GM23338 (cell line): ENCODE measurements around the gene STAU1. TPM values are rescaled to one million over a fixed set of nuclear protein-coding genes. Genes with fewer than 3 reads are reported as not detected.

Source experiments
- ATAC-seq: fragments of 200-7000 bp; cut with Tn5 transposase; 3 replicates; pipeline ENCODE4 v1.9.1; 2020
- DNase-seq: peaks from one replicate; pipeline ENCODE4 v3.0.0-alpha.2; 2015; ENCODE audit warnings: low spot score
- H2AFZ ChIP-seq: fragments of 200-600 bp; sonication (generic); 2 replicates; pipeline ENCODE4 v1.8.0; 2016; ENCODE audit warnings: antibody characterized with exemption, mild to moderate bottlenecking, moderate library complexity
- H3F3A ChIP-seq: fragments of 200-600 bp; sonication (generic); replicated peaks from 2 replicates; pipeline ENCODE4 v1.8.0; 2017; ENCODE audit warnings: antibody characterized with exemption, mixed run types, low read depth
- H3K27ac ChIP-seq: fragments of 200-600 bp; sonication (generic); 2 replicates; pipeline ENCODE4 v1.6.1; 2016; ENCODE audit warnings: low read depth
- H3K27me3 ChIP-seq: fragments of 200-600 bp; sonication (generic); 2 replicates; pipeline ENCODE4 v1.8.0; 2016; ENCODE audit warnings: mild to moderate bottlenecking, mixed run types, moderate library complexity; ENCODE audit not compliant: insufficient read depth
- H3K36me3 ChIP-seq: fragments of 200-600 bp; sonication (generic); 2 replicates; pipeline ENCODE4 v1.8.0; 2016; ENCODE audit warnings: mild to moderate bottlenecking; ENCODE audit not compliant: insufficient read depth
- H3K4me1 ChIP-seq: fragments of 200-600 bp; sonication (generic); 2 replicates; pipeline ENCODE4 v1.8.0; 2016; ENCODE audit warnings: mild to moderate bottlenecking, moderate library complexity; ENCODE audit not compliant: insufficient read depth
- H3K4me2 ChIP-seq: fragments of 200-600 bp; sonication (generic); 2 replicates; pipeline ENCODE4 v1.7.1; 2017; ENCODE audit warnings: mixed run types
- H3K4me3 ChIP-seq: fragments of 200-600 bp; sonication (generic); 2 replicates; pipeline ENCODE4 v1.6.1; 2016; ENCODE audit warnings: mixed run types
- H3K79me2 ChIP-seq: fragments of 200-600 bp; sonication (generic); replicated peaks from 2 replicates; pipeline ENCODE4 v1.8.0; 2017; ENCODE audit warnings: mild to moderate bottlenecking; ENCODE audit not compliant: insufficient read depth
- H3K9me2 ChIP-seq: fragments of 200-600 bp; sonication (generic); 2 replicates; pipeline ENCODE4 v1.8.0; 2017; ENCODE audit not compliant: insufficient read depth
- H4K20me1 ChIP-seq: fragments of 200-600 bp; sonication (generic); replicated peaks from 2 replicates; pipeline ENCODE4 v1.8.0; 2017; ENCODE audit warnings: mild to moderate bottlenecking; ENCODE audit not compliant: insufficient read depth
- H3K27ac Mint-ChIP-seq: 2 replicates; pipeline ENCODE4 v1.8.0; 2020; ENCODE audit warnings: inconsistent platforms, mild to moderate bottlenecking, moderate library complexity, mixed read lengths
- H3K27me3 Mint-ChIP-seq: 3 replicates; pipeline ENCODE4 v1.8.0; 2022; ENCODE audit warnings: low read depth, mild to moderate bottlenecking, moderate library complexity, mixed read lengths, inconsistent platforms; ENCODE audit not compliant: insufficient read depth, poor library complexity
- H3K36me3 Mint-ChIP-seq: 3 replicates; pipeline ENCODE4 v1.8.0; 2021; ENCODE audit warnings: low read depth, mild to moderate bottlenecking, inconsistent platforms, moderate library complexity, mixed read lengths
- H3K4me1 Mint-ChIP-seq: 3 replicates; pipeline ENCODE4 v1.8.0; 2020; ENCODE audit warnings: mild to moderate bottlenecking, inconsistent platforms, mixed read lengths
- H3K4me3 Mint-ChIP-seq: 3 replicates; pipeline ENCODE4 v1.8.0; 2021; ENCODE audit warnings: moderate library complexity, mild to moderate bottlenecking, inconsistent platforms, mixed read lengths
- H3K9me3 Mint-ChIP-seq: 3 replicates; pipeline ENCODE4 v1.8.0; 2020; ENCODE audit warnings: moderate library complexity, mild to moderate bottlenecking, inconsistent platforms, mixed read lengths
- CREB1 ChIP-seq: fragments of 250-450 bp; sonication (Bioruptor Pico); IDR thresholded peaks from 2 replicates; pipeline ENCODE4 v1.5.0; 2020; ENCODE audit warnings: low read depth, mild to moderate bottlenecking, moderate library complexity
- EZH2 ChIP-seq: fragments of 200-600 bp; sonication (generic); IDR thresholded peaks from one replicate; pipeline ENCODE4 v1.8.0; 2017; ENCODE audit warnings: antibody characterized with exemption, mild to moderate bottlenecking, low read depth; ENCODE audit not compliant: unreplicated experiment
- EZH2phosphoT487 ChIP-seq: fragments of 200-600 bp; sonication (generic); IDR thresholded peaks from one replicate; pipeline ENCODE4 v1.8.1; 2018; ENCODE audit warnings: antibody characterized with exemption; ENCODE audit not compliant: unreplicated experiment
- NANOG ChIP-seq: IDR thresholded peaks from 2 replicates; pipeline ENCODE4 v1.6.1; 2016; ENCODE audit warnings: antibody characterized with exemption, borderline replicate concordance
- POLR2AphosphoS5 ChIP-seq: IDR thresholded peaks from 2 replicates; pipeline ENCODE4 v1.6.1; 2016; ENCODE audit warnings: antibody characterized with exemption, low read depth
- STAT1 ChIP-seq: IDR thresholded peaks from one replicate; pipeline ENCODE4 v1.6.1; 2016; ENCODE audit warnings: antibody characterized with exemption; ENCODE audit not compliant: unreplicated experiment
- ZNF114 ChIP-seq: fragments of 250-450 bp; sonication (Bioruptor Pico); IDR thresholded peaks from 2 replicates; pipeline ENCODE4 v1.5.0; 2020; ENCODE audit warnings: mild to moderate bottlenecking, moderate library complexity
- ZNF331 ChIP-seq: fragments of 250-450 bp; sonication (Bioruptor Pico); IDR thresholded peaks from 2 replicates; pipeline ENCODE4 v1.5.0; 2020; ENCODE audit warnings: low read depth, mild to moderate bottlenecking, moderate library complexity
- polyA plus RNA-seq: library from polyadenylated mRNA; unstranded; fragments of >200 nt; fragmentation: Nextera tagmentation; extraction: Ambion mirVana; gene quantifications from 2 replicates; pipeline ENCODE4 v1.2.1, GENCODE V29; 2016
- total RNA-seq: library from RNA; depleted of rRNA; stranded (reverse); fragments of >200 nt; shearing (Covaris generic); gene quantifications from 2 replicates; pipeline ENCODE4 v1.2.3, GENCODE V29; 2014
- TF ChIP-seq, protein P1 (sequence below): fragments of 250-450 bp; sonication (Bioruptor Pico); IDR thresholded peaks from 2 replicates; pipeline ENCODE4 v1.5.0; 2020; ENCODE audit warnings: mild to moderate bottlenecking, moderate library complexity
- TF ChIP-seq, protein P2 (sequence below): IDR thresholded peaks from one replicate; pipeline ENCODE4 v1.6.1; 2018; ENCODE audit warnings: antibody characterized with exemption; ENCODE audit not compliant: unreplicated experiment
- TF ChIP-seq, protein P3 (sequence below), 2 experiments: fragments of 200-600 bp in 1 of 2; sonication (generic) in 1 of 2; conservative IDR thresholded peaks; 2 replicates each; pipeline versions ENCODE4 v1.5.1 to v1.6.1; 2016 to 2017; ENCODE audit warnings: antibody characterized with exemption in 2 of 2, low read depth in 2 of 2, mild to moderate bottlenecking in 2 of 2, moderate library complexity in 1 of 2

The STAU1 gene
- total and polyA plus RNA-seq, 2 experiments from 2014 or later, result 102 TPM

DNA sequence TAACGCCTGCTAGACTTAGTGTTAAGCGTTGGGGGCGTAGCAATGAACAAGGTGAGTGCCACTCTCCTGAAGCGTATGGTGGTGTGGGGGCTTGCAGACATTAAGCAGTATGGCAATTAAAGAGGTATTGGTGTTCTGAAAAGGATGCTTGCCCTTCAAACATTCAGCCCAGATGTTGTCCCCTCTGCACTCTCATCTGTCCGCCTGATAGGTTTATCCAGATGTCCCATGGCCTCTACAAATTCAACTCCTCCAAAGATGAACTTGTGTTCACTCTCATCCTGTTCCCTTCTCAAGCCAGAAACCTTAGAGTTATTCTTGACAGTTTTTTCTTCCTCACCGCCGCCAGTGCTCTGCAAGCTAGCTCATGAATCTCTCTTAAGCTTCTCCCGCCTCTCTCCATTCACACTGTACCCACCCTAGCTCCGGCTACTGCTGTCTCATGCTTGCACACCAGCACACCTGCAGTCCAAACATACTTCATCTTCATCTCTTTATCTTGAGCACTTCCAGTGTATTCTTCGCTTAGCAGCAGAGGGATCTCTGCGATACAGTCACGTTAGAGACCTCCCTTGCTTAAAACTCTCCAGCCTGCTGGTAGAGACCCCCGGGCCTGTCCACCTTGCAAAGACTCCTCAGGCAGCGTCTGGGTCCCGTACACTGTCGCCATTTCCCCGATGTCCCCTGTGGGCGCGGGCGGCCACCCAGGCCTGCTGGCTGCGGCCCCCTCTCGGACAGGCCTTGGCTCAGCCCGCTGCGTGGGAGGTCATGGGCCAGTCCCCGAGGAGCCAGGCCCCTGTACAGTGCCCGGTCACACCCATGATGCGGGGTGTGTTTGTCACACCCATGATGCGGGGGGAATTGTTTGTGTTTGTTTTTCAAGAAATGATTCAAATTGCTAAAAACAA is 32.0 kb upstream of the STAU1 start:
- Histone ChIP-seq H3K4me1 (peaks cover 8% of the 10 kb centered on the region), H3K27me3 (no peaks in the 10 kb centered on the region), H2AFZ (peak overlapping the region; percentile 78), H3F3A (no peaks in the 10 kb centered on the region), H3K4me2 (peak overlapping the region; percentile 95), H3K27ac (peak overlapping the region; percentile 51), H4K20me1 (0 out of 2 replicates have a peak, but pooled peaks cover 12% of the 10 kb centered on the region), H3K79me2 (peaks cover 20% of the 10 kb centered on the region), H3K36me3 (peaks cover 28% of the 10 kb centered on the region), H3K9me2 (no peaks in the 10 kb centered on the region), H3K4me3 (peak overlapping the region; percentile 75)
- H3K27ac Mint-ChIP-seq, result peak overlapping the region; percentile 96
- peaks cover 9% of the 10 kb centered on the region for H3K27me3 Mint-ChIP-seq
- ATAC-seq (no peak), DNase-seq (no peak)
- H3K4me1 Mint-ChIP-seq, result peaks cover 14% of the 10 kb centered on the region
- H3K9me3 Mint-ChIP-seq, result peaks cover 3% of the 10 kb centered on the region; the same call in 2 of the 3 replicates
- H3K4me3 Mint-ChIP-seq, result peak overlapping the region; percentile 93
- H3K36me3 Mint-ChIP-seq, result peaks cover 44% of the 10 kb centered on the region
- TF ChIP-seq EZH2phosphoT487 (no peak), EZH2 (no peak), NANOG (no peak), STAT1 (no peak), ZNF331 (CRISPR knock-in tag) (no peak), POLR2AphosphoS5 (no peak), CREB1 (no peak), ZNF114 (CRISPR knock-in tag) (no peak)
- TF ChIP-seq, protein P1, sequence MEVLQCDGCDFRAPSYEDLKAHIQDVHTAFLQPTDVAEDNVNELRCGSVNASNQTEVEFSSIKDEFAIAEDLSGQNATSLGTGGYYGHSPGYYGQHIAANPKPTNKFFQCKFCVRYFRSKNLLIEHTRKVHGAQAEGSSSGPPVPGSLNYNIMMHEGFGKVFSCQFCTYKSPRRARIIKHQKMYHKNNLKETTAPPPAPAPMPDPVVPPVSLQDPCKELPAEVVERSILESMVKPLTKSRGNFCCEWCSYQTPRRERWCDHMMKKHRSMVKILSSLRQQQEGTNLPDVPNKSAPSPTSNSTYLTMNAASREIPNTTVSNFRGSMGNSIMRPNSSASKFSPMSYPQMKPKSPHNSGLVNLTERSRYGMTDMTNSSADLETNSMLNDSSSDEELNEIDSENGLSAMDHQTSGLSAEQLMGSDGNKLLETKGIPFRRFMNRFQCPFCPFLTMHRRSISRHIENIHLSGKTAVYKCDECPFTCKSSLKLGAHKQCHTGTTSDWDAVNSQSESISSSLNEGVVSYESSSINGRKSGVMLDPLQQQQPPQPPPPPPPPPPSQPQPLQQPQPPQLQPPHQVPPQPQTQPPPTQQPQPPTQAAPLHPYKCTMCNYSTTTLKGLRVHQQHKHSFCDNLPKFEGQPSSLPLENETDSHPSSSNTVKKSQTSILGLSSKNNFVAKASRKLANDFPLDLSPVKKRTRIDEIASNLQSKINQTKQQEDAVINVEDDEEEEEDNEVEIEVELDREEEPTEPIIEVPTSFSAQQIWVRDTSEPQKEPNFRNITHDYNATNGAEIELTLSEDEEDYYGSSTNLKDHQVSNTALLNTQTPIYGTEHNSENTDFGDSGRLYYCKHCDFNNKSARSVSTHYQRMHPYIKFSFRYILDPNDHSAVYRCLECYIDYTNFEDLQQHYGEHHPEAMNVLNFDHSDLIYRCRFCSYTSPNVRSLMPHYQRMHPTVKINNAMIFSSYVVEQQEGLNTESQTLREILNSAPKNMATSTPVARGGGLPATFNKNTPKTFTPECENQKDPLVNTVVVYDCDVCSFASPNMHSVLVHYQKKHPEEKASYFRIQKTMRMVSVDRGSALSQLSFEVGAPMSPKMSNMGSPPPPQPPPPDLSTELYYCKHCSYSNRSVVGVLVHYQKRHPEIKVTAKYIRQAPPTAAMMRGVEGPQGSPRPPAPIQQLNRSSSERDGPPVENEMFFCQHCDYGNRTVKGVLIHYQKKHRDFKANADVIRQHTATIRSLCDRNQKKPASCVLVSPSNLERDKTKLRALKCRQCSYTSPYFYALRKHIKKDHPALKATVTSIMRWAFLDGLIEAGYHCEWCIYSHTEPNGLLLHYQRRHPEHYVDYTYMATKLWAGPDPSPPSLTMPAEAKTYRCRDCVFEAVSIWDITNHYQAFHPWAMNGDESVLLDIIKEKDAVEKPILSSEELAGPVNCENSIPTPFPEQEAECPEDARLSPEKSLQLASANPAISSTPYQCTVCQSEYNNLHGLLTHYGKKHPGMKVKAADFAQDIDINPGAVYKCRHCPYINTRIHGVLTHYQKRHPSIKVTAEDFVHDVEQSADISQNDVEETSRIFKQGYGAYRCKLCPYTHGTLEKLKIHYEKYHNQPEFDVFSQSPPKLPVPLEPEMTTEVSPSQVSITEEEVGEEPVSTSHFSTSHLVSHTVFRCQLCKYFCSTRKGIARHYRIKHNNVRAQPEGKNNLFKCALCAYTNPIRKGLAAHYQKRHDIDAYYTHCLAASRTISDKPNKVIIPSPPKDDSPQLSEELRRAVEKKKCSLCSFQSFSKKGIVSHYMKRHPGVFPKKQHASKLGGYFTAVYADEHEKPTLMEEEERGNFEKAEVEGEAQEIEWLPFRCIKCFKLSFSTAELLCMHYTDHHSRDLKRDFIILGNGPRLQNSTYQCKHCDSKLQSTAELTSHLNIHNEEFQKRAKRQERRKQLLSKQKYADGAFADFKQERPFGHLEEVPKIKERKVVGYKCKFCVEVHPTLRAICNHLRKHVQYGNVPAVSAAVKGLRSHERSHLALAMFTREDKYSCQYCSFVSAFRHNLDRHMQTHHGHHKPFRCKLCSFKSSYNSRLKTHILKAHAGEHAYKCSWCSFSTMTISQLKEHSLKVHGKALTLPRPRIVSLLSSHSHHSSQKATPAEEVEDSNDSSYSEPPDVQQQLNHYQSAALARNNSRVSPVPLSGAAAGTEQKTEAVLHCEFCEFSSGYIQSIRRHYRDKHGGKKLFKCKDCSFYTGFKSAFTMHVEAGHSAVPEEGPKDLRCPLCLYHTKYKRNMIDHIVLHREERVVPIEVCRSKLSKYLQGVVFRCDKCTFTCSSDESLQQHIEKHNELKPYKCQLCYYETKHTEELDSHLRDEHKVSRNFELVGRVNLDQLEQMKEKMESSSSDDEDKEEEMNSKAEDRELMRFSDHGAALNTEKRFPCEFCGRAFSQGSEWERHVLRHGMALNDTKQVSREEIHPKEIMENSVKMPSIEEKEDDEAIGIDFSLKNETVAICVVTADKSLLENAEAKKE, result no peak
- TF ChIP-seq, protein P2, sequence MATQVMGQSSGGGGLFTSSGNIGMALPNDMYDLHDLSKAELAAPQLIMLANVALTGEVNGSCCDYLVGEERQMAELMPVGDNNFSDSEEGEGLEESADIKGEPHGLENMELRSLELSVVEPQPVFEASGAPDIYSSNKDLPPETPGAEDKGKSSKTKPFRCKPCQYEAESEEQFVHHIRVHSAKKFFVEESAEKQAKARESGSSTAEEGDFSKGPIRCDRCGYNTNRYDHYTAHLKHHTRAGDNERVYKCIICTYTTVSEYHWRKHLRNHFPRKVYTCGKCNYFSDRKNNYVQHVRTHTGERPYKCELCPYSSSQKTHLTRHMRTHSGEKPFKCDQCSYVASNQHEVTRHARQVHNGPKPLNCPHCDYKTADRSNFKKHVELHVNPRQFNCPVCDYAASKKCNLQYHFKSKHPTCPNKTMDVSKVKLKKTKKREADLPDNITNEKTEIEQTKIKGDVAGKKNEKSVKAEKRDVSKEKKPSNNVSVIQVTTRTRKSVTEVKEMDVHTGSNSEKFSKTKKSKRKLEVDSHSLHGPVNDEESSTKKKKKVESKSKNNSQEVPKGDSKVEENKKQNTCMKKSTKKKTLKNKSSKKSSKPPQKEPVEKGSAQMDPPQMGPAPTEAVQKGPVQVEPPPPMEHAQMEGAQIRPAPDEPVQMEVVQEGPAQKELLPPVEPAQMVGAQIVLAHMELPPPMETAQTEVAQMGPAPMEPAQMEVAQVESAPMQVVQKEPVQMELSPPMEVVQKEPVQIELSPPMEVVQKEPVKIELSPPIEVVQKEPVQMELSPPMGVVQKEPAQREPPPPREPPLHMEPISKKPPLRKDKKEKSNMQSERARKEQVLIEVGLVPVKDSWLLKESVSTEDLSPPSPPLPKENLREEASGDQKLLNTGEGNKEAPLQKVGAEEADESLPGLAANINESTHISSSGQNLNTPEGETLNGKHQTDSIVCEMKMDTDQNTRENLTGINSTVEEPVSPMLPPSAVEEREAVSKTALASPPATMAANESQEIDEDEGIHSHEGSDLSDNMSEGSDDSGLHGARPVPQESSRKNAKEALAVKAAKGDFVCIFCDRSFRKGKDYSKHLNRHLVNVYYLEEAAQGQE, result no peak
- TF ChIP-seq, protein P3, sequence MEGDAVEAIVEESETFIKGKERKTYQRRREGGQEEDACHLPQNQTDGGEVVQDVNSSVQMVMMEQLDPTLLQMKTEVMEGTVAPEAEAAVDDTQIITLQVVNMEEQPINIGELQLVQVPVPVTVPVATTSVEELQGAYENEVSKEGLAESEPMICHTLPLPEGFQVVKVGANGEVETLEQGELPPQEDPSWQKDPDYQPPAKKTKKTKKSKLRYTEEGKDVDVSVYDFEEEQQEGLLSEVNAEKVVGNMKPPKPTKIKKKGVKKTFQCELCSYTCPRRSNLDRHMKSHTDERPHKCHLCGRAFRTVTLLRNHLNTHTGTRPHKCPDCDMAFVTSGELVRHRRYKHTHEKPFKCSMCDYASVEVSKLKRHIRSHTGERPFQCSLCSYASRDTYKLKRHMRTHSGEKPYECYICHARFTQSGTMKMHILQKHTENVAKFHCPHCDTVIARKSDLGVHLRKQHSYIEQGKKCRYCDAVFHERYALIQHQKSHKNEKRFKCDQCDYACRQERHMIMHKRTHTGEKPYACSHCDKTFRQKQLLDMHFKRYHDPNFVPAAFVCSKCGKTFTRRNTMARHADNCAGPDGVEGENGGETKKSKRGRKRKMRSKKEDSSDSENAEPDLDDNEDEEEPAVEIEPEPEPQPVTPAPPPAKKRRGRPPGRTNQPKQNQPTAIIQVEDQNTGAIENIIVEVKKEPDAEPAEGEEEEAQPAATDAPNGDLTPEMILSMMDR (conservative IDR thresholded peaks at IDR 0.05; ENCODE audit: low read depth in 2 of 2), result no peak
